H54 (cell line): ENCODE measurements around the gene CYP2U1.
A peak's percentile ranks its signal among the peaks of the same experiment; 100 is the strongest.

Experiments used
- DNase-seq: peaks from one replicate; pipeline ENCODE4 v3.0.0; 2011; ENCODE audit warnings: low spot score, mixed read lengths; ENCODE audit not compliant: insufficient read length
- FAIRE-seq: peaks from 3 replicates; lab custom pipeline; 2011; peaks lifted over from hg19 to GRCh38; lab: Jason Lieb, UNC
- POLR2A ChIP-seq: IDR thresholded peaks from 2 replicates; pipeline ENCODE4 v1.6.1; 2011; ENCODE audit warnings: low read depth, mild to moderate bottlenecking, low read length

Gene CYP2U1

GRCh38 chr4:107987916-107988762 is 56.8 kb downstream of the CYP2U1 start:
- no peak for DNase-seq
- no peak for FAIRE-seq
- TF ChIP-seq POLR2A, result no peak

GRCh38 chr4:107988763-107989035 is 57.4 kb downstream of the CYP2U1 start:
- DNase-seq (no peak), FAIRE-seq (no peak)
- TF ChIP-seq POLR2A, result no peak

DNA sequence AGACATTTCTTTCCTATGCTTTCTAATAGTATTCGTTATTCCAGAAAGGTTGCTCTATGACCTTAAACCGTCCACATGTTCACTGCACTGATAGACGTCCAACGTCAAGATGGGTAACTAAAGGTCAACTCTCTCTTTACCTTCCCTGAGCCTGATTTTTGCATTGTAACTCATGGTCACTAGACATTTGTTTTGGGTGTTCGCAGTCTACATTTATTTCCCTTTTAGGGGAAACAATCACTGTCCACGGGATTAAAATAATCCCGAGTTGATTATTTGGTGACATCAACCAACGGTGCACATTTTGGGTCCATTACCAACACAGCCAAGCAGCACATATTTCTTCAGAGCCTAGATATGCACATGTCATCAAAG is 57.8 kb downstream of the CYP2U1 start:
- FAIRE-seq, result no peak
- DNase-seq, result no peak
- TF ChIP-seq POLR2A, result no peak

- FAIRE-seq (no peak), DNase-seq (peak; percentile 76)
- TF ChIP-seq POLR2A, result peak; percentile 71
Measured at GRCh38 chr4:107989537-107990386, 58.4 kb downstream of the CYP2U1 start, which contains the start of gene HADH. Gene HADH, plus strand, starts transcription at chr4:107989889. Its CDS starts 44 bp downstream, at chr4:107989933.

- DNase-seq (no peak), FAIRE-seq (no peak)
- no peak for TF ChIP-seq POLR2A
Measured at GRCh38 chr4:107991945-107992630, 60.7 kb downstream of the CYP2U1 start.

DNA sequence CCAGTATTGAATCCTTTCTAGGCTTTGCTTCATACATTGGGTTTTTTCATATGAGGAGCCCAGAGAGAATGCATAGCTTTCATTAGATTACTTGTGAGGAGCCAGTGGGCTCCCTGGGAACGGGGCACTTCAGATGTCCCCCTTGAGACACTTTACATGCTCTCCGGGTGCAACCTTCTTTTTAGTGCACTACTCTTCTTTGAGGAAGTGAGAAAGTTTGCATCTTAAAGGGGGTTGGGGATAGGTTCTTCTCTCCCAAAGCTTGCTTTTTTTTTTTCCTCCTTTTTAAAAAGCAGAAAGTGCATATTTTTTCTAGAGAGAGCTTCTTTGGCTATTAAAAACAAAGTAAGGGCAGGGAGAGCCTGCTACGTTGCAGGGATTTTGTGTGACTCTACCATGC is 62.6 kb downstream of the CYP2U1 start:
- no peak for TF ChIP-seq POLR2A
- no peak for FAIRE-seq
- no peak for DNase-seq

GRCh38 chr4:107994894-107995293 is 63.5 kb downstream of the CYP2U1 start:
- TF ChIP-seq POLR2A, result no peak
- FAIRE-seq (no peak), DNase-seq (no peak)

GRCh38 chr4:107996949-107997788 is 65.8 kb downstream of the CYP2U1 start:
- no peak for DNase-seq
- TF ChIP-seq POLR2A, result no peak
- no peak for FAIRE-seq

DNA sequence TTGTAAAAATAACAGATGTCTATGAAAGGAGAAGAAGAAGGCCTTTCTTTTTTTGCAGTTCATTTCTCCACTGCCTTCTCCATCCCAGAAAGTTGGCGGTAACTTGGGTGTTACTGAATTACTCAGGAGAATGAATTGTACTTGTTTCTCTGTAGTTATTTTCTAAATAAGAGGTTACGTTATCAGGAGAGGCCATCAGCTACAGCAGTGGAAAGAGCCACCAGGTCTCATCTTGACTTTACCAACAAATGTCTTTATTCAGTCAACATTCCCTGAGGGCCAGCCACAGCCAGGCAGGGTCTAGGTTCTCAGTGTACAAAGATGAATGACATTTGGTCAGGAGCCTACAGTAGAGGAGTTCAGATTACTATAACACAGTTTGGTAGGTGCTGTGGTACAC is 66.4 kb downstream of the CYP2U1 start:
- TF ChIP-seq POLR2A, result no peak
- FAIRE-seq, result no peak
- no peak for DNase-seq

DNA sequence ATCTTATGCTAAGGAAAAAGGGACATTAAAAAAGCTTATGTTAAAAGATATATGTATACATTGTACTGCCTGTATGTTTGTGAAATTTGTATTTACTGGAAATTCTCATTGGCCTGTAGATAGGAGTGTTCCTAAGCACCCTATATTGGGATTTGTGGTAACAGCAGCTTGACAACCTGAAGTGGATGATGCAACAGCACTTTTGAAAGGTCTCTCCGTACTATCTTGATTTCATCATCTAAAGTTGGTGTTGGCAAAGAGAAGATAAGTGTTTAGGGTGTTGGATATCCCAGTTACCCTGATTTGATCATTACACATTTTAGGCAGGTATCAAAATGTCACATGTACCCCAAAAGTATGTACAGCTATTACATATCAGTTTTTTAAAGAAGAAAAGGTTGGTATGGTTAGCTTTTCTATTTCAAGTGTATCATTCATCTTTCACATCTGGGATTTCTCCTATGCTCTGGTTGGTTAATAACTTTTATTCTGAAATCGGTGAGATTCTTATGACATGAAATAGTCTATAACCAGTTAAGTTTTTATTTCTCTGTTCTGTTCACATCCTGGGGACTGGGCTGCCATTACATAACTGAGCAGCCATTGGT is 68.7 kb downstream of the CYP2U1 start:
- DNase-seq (no peak), FAIRE-seq (no peak)
- no peak for TF ChIP-seq POLR2A

DNA sequence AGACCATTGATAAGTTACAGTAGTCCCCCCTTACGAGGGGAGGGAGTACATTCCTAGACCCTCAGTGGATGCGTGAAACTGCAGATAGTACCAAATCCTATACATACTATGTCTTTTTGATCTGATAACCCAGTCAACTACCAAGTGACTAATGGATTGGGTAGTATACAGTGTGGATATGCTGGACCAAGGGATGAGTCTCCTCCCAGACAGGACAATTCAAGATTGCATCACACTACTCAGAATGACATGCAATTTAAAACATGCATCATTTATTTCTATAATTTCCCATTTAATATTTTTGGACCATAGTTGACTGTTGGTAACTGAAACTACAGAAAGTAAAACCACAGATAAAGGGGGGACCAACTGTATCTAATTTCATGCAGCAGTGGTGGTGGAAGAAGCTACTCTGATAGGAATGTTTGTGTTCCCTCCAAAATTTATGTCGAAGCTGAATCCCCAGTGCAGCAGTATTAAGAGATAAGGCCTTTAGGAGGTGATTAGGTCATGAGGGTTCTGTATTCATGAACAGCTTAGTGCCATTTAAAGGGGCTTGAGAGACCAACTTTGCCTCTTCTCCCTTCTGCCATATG is 70.3 kb downstream of the CYP2U1 start:
- FAIRE-seq (no peak), DNase-seq (no peak)
- TF ChIP-seq POLR2A, result no peak
